Measurements from ENCODE around the gene CACNA1B.

DNA sequence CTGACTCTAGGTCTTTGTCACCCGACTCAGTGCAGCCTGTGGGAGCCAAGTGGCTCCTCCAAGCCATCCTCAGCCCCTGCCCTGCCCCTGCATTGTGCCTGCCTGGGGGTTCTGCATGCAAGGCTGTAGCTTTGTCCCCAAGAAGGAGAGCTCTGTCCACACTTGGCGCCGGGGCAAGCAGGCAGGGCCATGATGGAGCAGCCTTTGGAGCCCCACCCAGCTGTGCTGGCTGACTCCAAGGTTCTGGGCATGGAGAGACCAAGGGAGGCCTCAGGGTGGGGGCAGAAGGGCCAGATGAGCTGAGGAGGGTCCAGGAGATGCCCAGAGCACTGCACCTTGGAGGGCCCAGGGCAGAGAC is 226.2 kb downstream of the CACNA1B start:
- TF ChIP-seq, protein P1, sequence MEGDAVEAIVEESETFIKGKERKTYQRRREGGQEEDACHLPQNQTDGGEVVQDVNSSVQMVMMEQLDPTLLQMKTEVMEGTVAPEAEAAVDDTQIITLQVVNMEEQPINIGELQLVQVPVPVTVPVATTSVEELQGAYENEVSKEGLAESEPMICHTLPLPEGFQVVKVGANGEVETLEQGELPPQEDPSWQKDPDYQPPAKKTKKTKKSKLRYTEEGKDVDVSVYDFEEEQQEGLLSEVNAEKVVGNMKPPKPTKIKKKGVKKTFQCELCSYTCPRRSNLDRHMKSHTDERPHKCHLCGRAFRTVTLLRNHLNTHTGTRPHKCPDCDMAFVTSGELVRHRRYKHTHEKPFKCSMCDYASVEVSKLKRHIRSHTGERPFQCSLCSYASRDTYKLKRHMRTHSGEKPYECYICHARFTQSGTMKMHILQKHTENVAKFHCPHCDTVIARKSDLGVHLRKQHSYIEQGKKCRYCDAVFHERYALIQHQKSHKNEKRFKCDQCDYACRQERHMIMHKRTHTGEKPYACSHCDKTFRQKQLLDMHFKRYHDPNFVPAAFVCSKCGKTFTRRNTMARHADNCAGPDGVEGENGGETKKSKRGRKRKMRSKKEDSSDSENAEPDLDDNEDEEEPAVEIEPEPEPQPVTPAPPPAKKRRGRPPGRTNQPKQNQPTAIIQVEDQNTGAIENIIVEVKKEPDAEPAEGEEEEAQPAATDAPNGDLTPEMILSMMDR (IDR thresholded peaks at IDR 0.05): no peak
- TF ChIP-seq POLR2AphosphoS5 (IDR thresholded peaks at IDR 0.05) (no peak), POLR2A (IDR thresholded peaks at IDR 0.05) (no peak), EP300 (IDR thresholded peaks at IDR 0.05) (no peak)

All from sigmoid colon (tissue), 4 donors.